NT2/D1 (cell line): ENCODE data around the gene CLEC4D.

Experiments used
- SUZ12 ChIP-seq: IDR thresholded peaks from 2 replicates; pipeline ENCODE4 v1.6.1; 2011; ENCODE audit not compliant: insufficient read length, insufficient read depth; ENCODE audit errors: extremely low read depth
- YY1 ChIP-seq: IDR thresholded peaks from 2 replicates; pipeline ENCODE4 v1.6.1; 2011; ENCODE audit not compliant: insufficient read length, insufficient read depth
- ZNF274 ChIP-seq: IDR thresholded peaks from 2 replicates; pipeline ENCODE4 v1.6.1; 2011; ENCODE audit warnings: mild to moderate bottlenecking, low read depth, low read length

DNA sequence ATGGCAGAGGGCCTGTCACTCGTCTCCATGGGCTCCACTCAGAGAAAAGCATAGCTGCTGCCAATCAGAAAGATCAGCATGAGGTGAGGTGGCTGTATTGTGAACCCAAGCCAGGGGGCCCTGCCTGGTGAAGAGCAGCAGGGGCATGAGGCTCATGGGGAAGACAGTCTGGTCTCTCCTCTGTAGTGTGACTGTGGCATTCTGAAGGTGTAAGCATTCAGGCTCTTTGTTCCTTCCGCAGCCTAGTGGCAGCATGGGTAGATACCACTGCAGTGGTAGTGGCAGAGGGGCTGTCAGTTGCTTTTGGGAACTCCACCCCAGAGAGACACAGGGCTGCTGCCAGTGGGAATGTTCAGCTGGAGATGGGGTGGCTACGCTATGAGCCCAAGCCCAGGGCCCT lies 5.1 kb upstream of the CLEC4D start:
- TF ChIP-seq ZNF274: no peak
- no peak for TF ChIP-seq YY1
- TF ChIP-seq SUZ12: no peak
